ENCODE measurements around the gene GNB1.

DNA sequence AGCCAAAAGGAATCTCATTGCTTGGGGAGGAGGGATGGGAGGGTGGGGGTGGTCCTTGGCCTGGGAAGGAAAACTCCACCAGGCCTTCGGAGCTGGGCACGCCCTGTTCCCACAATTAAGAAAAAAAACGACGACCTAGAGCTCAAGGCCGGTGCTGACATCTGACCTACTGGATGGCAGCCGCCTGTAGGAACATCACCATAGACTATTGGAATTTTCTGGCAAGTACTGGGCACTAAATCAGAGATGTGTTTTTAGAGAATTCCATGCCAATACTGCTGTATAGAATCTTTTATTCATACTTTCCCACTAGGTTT, 113.3 kb downstream of the GNB1 start:
- TF ChIP-seq, protein P1, sequence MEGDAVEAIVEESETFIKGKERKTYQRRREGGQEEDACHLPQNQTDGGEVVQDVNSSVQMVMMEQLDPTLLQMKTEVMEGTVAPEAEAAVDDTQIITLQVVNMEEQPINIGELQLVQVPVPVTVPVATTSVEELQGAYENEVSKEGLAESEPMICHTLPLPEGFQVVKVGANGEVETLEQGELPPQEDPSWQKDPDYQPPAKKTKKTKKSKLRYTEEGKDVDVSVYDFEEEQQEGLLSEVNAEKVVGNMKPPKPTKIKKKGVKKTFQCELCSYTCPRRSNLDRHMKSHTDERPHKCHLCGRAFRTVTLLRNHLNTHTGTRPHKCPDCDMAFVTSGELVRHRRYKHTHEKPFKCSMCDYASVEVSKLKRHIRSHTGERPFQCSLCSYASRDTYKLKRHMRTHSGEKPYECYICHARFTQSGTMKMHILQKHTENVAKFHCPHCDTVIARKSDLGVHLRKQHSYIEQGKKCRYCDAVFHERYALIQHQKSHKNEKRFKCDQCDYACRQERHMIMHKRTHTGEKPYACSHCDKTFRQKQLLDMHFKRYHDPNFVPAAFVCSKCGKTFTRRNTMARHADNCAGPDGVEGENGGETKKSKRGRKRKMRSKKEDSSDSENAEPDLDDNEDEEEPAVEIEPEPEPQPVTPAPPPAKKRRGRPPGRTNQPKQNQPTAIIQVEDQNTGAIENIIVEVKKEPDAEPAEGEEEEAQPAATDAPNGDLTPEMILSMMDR (IDR thresholded peaks at IDR 0.05) = no peak
- TF ChIP-seq POLR2AphosphoS5 (IDR thresholded peaks at IDR 0.05) (peak in 1 of 4 donors; percentile 24), POLR2A (IDR thresholded peaks at IDR 0.05) (no peak)

Data from sigmoid colon (tissue), 4 donors.